HG02763 (cell line): Measurements from ENCODE around the gene PUS3.
"Not testable (repeated sequence)": the region's sequence is repeated elsewhere in the genome, so short reads cannot be mapped to it uniquely, and the experiment has no call there.

Source experiments
- ATAC-seq: cut with Tn5 transposase; IDR thresholded peaks from one replicate; pipeline ENCODE4 v1.9.1; 2021; ENCODE audit warnings: mild to moderate bottlenecking, moderate library complexity; ENCODE audit not compliant: unreplicated experiment

The PUS3 gene

DNA sequence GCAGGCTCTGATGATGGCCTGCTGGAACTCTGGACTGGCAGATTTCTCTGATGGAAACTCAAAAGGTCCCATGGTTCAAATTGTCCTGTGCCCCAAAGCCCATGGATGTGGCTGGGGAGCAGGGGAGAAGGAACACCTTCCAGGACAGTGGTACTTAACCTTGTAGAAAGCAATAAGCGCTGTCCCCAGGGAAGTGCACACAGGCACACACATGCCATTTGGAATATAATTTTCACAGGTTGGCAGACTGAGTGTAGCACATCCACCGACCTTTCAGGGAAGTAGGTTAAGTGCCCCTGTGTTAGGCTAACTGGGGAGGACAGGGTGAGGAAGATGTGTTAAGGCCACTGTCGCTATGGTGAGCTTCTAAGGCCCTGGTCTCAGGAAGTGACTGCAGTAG, 19.1 kb upstream of the PUS3 start:
- no peak for ATAC-seq

DNA sequence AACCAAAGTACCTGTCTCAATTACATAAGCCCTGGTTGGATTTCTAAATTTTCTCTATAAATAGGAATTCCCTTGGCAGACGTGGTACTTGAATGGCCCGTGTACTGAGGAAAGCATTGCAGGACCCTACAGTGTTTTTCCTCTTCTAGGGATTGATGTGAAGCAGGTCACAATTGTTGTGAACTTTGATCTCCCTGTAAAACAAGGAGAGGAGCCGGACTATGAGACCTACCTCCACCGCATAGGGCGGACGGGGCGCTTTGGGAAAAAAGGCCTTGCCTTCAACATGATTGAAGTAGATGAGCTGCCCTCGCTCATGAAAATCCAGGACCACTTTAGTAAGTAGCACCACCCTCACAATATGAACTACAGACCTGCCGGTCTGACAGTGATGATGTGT, 18.0 kb upstream of the PUS3 start:
- ATAC-seq: no peak

DNA sequence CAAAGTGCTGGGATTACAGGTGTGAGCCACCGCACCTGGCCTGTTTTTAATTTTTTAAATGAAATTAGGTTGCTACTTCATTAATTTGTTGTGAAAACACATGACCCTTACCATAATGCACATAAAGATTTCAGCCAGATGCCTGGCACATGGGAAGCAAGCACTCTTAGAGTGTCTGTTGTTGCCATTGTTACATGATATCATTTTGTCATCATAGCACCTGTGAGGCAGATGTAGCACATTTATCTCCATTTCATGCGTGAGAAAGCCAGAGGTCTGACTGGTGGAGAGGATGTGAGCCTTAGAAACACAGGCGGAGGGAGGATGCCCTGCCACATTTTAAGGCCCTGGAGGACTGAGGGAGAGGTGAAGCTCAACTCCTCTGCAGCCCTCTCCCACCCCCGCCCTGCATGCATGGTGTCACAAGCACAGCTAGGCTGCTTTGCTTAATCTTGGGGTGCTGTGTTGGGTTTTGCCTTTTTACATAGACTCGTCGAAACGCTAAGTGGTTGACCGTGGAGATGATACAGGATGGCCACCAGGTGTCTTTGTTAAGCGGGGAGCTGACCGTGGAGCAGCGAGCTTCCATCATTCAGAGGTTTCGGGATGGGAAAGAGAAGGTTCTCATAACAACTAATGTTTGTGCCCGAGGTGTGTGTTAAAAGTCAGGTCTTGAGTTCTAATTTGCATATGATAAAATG, 15.3 kb upstream of the PUS3 start:
- ATAC-seq: no peak

DNA sequence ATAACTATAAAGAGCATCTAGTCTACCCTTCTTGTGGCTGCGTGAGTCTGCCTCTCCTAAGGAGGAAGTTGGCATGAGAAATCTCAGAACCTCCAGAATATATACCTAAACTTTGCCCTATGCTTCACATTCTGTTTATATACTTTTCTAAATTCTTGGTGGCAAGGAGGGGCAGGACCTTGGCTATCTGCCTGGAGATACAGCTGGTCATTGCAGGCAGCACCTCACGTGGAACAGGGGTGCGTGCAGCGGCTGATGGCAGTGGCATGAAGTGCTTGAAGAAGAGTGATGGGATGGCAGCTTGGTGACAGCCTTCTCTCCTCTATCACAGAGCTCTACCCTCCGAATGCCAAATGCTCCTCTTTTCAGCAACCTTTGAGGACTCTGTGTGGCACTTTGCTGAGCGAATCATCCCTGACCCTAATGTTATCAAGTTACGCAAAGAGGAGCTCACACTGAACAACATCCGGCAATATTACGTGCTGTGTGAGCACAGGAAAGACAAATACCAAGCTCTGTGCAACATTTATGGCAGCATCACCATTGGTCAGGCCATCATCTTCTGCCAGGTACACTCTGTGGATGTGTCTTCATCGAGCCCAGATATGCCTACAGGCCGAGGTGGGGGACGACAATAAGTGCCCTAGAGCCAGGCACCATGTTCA, 13.8 kb upstream of the PUS3 start:
- ATAC-seq: no peak

DNA sequence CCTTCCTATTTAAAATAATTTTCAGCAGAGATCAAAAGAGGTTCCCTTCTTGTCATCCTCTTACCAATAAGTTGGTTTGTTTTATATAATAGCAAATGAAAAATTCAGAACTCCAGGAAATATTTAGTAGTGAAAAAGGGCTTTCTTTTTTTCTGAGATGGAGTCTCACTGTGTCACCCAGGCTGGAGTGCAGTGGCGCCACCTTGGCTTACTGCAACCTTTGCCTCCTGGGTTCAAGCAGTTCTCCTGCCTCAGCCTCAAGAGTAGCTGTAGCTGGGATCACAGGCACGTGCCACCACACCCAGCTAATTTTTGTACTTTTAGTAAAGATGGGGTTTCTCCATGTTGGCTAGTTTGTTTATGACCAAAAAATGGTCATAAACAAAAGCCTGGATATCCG, 11.6 kb upstream of the PUS3 start:
- not testable (repeated sequence) for ATAC-seq

DNA sequence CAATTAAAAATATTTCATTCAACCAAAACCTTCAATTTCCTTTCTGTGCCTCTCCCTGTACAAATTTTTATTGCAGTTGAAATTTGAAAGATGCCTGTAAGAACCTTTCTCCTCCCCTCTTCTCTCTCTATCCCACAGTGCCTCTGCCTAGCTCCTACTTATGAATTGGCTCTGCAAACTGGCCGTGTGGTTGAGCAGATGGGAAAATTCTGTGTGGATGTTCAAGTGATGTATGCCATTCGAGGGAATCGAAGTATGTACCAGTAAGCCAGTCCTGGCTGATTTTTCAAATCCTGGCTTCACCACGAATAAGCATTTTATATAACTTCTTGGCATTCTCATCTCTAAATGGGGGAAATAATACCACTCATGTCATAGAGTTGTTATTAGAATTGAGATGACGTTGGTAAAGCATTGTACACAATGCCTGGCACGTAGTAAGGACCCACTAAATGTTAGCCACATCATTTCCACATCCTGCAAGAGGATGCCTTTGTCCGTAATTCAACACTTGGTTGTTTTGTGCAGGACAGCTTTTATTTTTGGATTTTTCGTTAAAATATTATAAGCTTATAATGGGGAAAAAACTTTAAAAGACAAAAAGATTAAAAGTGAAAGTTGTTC, 7.3 kb upstream of the PUS3 start:
- ATAC-seq: no peak

DNA sequence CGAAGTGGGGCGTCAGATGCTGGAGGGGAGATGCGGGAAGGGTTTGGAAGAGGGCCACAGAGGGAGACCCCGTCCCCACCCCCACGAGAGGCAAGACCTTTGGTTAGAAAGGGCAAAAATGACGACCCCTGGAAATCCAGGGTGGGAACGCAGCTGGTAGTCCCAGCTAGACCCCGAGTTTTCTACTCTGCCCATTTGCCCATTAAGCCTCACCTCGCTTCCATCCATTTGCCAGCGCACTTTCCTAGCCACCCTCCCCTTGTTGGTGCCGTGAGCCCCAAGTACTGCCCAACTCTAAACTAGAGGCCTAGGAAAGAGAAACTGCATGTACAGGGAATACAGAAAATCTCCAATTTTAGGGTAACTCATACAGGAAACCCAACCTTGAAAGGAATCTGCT, 1.7 kb upstream of the PUS3 start:
- ATAC-seq: no peak

DNA sequence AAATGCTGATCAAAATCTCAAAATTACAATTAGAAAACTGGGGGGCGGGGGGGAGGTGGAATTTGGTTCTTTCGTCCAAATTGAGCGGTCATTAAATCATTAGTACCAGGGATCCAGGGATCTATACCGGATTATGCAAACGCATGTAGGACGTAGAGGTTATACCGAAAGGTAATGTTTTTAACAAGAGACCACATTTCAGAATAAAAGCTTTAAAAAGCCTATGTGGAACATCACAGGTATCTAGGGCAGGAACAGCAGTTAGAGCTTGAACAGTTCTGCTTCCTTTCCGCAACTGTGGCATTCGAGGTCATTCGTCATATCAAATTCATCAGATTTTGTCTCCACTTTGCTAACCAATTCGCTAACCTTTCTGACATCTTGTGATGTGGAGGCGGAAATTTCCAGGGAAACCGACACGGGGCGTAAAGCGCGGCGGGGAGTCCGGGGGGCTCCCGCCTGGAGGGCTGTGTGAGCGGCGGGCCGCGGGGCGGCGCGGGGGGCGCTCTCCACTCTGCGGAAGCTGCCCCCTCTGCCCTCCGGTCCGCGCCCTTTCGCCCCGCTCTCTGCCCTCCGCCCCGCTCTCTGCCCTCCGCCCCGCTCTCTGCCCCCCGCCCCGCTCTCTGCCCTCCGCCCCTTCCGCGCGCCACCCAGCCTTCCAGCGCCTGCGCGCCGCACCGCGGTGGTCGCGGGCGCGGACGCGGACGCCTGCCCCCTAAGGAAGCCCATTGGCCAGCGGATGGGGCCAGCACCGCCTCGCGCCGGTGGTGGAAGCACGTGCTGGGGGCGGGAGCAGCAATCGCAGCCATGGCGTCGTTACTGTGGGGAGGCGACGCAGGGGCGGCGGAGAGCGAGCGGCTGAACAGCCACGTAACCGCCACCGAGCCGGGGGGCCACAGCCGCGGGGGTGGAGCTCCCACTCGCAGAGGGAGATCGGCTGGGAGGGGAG, 979 bp upstream of the PUS3 start, which contains the start of gene DDX25:
Gene DDX25 (plus strand): TSS at position 798 of the 949 bp plus-strand sequence. CDS start 10 bp downstream, at position 808.
- ATAC-seq: no peak

DNA sequence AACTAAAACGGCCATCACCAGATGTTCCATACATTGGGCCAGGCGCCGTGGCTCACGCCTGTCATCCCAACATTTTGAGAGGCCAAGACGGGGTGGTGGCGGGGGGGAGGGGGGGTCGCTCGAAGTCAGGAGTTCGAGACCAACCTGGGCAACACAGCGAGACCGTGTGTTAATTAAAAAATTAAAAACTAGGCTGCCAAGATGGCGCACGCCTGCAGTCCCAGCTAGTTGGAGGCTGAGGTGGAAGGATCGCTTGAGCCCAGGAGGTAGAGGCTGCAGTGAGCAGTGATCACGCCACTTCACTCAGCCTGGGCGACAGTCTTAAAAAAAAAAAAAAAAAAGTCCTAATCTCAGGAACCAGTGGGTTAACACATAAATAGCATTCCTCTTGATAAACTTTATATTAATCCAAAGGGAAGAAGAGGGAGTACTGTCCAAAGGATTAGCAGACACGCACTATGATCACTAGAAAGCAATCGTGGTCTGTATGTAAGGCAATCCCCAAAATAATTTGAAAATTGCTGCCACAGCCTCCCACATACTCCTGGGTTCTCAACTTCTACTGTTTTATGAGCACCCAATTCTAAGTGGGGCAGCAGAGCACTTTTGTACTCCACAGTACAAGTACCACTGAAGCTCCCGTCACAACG, 604 bp downstream of the PUS3 start:
- no peak for ATAC-seq

DNA sequence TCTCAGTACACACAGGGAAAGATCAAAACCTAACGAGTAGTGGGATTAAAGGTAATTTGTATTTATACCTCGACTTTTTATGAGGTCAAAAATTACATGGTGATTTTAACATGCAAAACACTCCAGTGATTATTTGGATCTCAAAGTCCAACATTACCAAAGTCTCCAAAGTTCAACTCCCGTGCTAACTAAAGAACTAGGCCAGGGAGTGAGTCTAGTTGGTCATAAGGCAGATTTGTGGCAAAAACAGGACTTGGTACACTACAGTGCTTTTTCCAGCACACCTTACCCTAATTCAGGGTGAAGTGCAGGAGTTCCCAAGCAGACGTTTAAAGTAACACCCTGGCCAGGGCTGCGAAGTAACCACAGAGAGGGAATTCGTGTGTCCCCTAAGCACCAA, 1.1 kb downstream of the PUS3 start:
- no peak for ATAC-seq

DNA sequence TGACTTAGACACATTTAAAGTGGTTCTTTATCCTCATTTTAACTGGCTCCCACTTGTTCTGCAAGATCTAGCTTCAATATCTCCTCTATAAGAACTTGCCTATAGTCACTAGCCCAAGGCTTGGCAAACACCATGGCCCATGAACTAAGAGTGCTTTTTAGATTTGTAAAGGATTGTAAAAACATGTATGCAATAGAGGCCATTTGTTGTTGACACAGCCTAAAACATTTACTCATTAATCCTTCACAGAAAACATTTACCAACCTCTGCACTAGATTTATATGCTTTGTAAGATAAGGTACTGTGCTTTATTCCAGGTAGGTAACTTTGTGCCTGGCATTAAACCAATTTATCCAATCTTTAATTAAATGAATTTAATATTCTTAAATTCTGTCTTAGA, 10.0 kb downstream of the PUS3 start:
- ATAC-seq: no peak

DNA sequence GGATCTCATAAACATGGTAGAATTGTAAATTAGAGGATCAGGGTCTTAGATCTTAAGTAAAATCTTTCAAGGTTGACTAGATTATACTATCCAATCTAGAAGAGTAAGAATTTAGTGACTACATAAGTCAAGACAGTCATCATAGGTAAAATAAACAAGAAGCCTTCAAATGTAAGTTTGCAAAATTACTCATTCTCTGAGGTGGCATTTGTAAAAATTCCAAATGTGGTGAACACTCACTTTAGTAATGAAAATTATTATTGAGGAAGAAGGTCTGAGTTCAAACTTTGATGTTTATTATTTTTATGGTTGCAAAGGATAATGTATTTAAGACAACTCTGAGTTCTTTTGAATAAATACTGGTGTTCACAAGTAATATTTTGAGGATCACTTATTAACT, 10.9 kb downstream of the PUS3 start:
- ATAC-seq: no peak

DNA sequence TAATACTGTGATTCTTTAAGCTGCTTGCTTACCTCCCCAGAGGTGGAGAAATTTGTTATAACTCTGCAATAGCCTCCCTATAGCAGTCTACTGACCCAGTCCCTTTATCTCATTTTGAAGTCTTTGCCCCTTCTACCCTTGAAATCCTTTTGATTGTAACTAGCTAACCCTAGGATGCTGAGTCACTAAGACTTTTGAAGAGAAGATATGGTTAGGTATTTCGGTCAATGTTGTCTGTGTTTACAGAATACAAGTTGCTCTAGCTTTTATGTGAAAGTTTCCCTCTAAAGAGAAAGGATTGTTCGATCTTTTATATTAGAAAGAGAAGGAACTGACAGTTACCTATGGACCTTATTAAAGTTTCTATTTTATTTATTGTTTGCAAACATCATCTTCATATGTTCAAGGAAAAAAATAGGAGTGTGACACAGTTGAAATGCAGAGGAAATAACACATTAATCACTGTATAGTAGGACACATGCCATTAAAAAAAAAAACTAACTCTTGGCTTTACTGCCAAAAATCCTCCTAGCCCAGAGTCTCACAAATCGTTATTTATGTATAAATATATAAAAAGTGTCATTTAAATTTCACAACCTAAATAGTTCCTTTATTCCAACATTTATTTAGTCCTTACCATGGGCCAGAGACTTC, 12.4 kb downstream of the PUS3 start:
- no peak for ATAC-seq

DNA sequence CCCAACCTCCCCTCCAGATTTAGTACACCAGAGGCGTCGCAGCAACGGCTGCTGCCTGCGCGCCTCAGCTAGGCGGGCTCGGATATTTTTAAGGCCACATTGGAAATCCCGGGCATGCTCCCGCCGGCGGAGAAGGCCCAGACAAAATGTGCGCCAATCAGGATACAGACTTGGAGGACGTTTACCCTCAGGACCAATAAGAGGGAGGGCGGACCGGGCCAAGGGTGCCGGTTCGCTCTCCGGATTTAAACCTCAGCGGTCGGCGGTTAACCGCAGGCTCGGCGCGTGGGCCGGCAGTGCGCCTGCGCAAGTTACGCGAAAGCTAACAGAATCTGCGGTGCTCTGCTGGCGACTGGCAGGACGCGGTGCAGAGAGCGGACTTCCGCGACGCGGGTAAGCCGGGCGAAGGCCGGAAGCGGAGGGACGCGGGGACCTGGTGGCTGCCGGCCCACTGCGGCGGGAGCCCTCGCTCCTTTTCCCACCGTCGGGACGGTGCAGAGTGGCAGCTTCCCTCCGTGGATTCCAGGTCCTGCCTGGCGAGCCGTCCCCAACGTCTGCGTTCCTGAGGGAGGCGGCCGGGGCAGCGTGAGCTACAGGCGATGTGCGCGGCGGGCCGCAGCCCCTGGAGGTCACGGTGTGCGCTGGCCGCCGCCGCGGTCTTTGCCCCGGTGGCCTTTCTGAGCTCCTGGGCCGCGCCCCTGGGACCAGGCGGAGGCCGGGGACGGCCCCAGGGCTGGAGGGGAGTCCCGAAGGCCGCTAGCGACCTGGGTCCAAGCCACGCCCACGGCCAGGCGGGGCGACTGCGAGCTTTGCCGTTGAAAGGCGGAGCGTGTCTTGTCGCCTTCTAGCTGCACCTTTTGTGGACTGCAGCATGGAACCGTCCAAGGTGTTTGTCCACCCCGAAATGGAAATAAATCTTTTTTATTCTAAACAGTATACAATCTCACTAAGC, 15.4 kb downstream of the PUS3 start, which contains the start of gene HYLS1:
Gene HYLS1 (plus strand): TSS at position 296 of the 952 bp plus-strand sequence. CDS start 11,701 bp downstream, outside the sequence.
- peak; percentile 90 for ATAC-seq

DNA sequence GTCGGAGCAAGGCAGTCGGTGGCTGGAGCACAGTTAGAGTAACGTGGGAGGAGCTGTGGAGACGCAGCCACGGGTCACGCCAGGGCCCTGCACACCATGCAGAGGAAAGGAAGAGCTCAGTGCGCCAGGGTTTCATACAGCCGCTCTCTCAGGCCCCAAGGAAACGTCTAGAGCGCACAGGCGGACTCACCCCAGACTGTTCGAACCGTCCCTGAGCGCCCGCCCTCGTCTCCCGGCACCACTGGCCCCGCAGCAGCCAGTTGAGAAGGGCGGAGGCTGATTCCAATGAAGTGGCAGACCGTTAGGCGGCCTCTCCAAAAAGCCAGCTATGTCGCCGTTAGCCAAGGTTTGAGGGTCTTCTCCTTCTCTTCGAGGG, 16.0 kb downstream of the PUS3 start:
- peak; percentile 20 for ATAC-seq

DNA sequence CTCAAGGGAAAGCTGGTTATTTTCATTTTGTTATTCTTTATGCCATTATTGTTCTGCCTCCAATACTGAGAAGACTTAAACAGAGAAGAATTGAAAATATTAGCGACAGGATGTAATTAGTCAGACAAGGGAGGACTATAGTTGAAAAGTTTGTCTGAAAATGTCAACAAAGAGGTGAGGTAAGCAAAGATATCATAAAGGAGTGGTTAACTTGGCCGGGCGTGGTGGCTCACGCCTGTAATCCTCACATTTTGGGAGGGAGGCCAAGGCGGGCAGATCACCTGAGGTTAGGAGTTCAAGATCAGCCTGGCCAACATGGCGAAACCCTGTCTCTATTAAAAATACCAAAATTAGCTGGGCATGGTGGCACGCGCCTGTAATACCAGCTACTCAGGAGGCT, 19.6 kb downstream of the PUS3 start:
- no peak for ATAC-seq

DNA sequence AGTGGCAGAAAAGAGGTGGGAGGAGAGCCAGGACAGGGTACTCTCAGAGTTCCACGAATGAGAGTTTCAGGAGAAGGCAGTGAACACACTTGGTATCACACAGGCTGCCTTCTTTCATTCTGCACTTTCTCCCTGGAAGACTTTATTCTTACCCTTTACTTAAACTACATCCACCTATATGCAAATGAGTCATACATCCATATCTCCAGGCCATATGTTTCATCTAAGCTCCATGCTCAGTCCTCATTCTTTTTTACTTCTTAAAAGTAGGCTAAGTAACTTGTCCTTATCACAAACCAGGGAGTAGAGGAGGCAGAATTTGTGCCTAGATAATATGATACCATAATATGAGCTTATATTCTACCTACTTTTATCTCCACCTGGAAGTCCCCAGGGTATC, 21.7 kb downstream of the PUS3 start:
- ATAC-seq: no peak

DNA sequence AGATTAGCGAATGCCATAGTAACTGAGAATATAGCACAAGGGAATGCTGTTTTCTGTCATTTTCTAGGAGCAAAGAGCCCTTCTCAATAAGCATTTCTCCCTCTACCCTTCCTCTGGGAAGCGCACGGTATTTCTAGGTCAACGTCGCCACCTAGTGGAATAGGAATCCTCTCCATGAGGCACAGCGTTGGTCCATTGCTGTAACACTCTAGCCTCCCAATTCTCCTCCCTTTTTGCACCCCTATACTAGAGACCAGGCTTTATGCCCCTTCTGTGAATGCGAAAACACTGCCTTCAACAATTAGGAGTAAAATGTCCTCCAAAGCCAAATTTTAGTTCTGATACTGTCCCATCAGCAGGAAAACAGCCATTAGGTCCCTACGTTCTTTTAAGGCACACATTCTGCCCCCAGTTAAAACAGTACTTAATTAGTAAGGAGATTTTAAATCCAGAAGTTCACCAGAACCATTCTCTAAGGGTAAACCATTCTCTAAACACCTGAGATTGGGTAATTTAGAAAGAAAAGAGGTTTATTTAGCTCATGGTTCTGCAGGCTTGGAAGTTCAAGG, 28.4 kb downstream of the PUS3 start:
- peak; percentile 57 for ATAC-seq
